Thyroid gland (tissue), 4 donors: ENCODE measurements around the gene ARNT2.

Source experiments
- CTCF ChIP-seq, 6 experiments: fragments of 200-600 bp in 3 of 6; fragments of 450-650 bp in 3 of 6; sonication (generic) in 3 of 6; IDR thresholded peaks; one replicate each; pipeline ENCODE4 v1.5.1; 2016 to 2019; ENCODE audit warnings: antibody characterized with exemption in 6 of 6, mild to moderate bottlenecking in 2 of 6, inconsistent platforms in 1 of 6, moderate library complexity in 1 of 6
- POLR2A ChIP-seq, 2 donors: fragments of 450-650 bp; IDR thresholded peaks; one replicate each; pipeline ENCODE4 v1.6.1; 2017; ENCODE audit warnings: antibody characterized with exemption in 2 of 2, mild to moderate bottlenecking in 2 of 2, moderate library complexity in 1 of 2

- TF ChIP-seq CTCF (IDR thresholded peaks at IDR 0.05): no peak
- TF ChIP-seq POLR2A (IDR thresholded peaks at IDR 0.05): no peak
Measured at GRCh38 chr15:80456517-80457492, 52.6 kb downstream of the ARNT2 start.
